Upper lobe of right lung (tissue), 1 donor: Measurements from ENCODE around the gene ATR. TPM values are rescaled to one million over a fixed set of nuclear protein-coding genes. Genes with fewer than 3 reads are reported as not detected.

Source experiments
- ATAC-seq: fragments of 200-7000 bp; cut with Tn5 transposase; one replicate; pipeline ENCODE4 v1.9.1; 2020; ENCODE audit warnings: mild to moderate bottlenecking, moderate library complexity
- DNase-seq: peaks from one replicate; pipeline ENCODE4 v3.0.0-alpha.2; 2020
- H3K27ac ChIP-seq: fragments of 200-600 bp; one replicate; pipeline ENCODE4 v1.8.0; 2022
- H3K27me3 ChIP-seq: fragments of 200-600 bp; one replicate; pipeline ENCODE4 v1.8.0; 2022; ENCODE audit warnings: mild to moderate bottlenecking
- H3K36me3 ChIP-seq: fragments of 200-600 bp; one replicate; pipeline ENCODE4 v1.8.0; 2022
- H3K4me1 ChIP-seq: fragments of 200-600 bp; one replicate; pipeline ENCODE4 v1.8.0; 2022
- H3K4me3 ChIP-seq: fragments of 200-600 bp; one replicate; pipeline ENCODE4 v1.8.0; 2022; ENCODE audit warnings: mild to moderate bottlenecking
- H3K9me3 ChIP-seq: fragments of 200-600 bp; one replicate; pipeline ENCODE4 v1.8.0; 2022
- CTCF ChIP-seq: fragments of 200-600 bp; IDR thresholded peaks from one replicate; pipeline ENCODE4 v1.8.0; 2022; ENCODE audit warnings: antibody characterized with exemption
- intact Hi-C: fragments of 100-400 bp; cut with DNase I; formaldehyde crosslinking; loops from one replicate; pipeline ENCODE4 v1.11.0; 2022
- total RNA-seq: library from RNA; stranded (reverse); fragmentation: NEBNext Ultra II Directional; extraction: Animal tissue kit (Norgen Biotek cat#: 25700); gene quantifications from one replicate; pipeline ENCODE4 v1.2.1, GENCODE V29; 2021
- donor health status: DM: no; HTN: yes; CAD: no; lungs with severe emphysema.

The ATR gene
- total RNA-seq, 1 donor from 2014 or later: 23.0 TPM

DNA sequence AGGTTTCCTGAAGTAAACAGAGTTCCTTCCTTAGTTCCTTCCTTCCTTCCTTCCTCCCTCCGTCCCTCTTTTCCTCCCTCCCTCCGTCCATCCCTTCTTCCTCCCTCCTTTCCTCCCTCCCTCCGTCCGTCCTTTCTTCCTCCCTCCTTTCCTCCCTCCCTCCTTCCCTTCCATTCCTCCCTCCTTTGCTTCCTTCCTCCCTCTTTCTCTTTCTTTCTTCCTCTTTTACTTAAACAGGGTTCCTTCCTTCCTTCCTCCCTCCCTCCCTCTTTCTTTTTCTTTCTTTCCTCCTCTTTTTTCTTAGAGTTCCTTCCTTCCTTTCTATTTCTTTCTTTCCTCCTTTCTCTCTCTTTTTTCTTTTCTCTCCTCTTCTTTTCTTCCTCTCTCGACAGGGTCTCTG is 35.2 kb downstream of the ATR start:
- no peaks in the 10 kb centered on the region for H3K9me3 ChIP-seq
- DNase-seq (no peak), ATAC-seq (no peak)
- H3K27ac ChIP-seq: no peak overlapping the region
- H3K27me3 ChIP-seq: no peaks in the 10 kb centered on the region
- no peaks in the 10 kb centered on the region for H3K4me1 ChIP-seq
- no peak for TF ChIP-seq CTCF
- peaks cover 20% of the 10 kb centered on the region for H3K36me3 ChIP-seq
- intact Hi-C loops: no loop called here
- no peak overlapping the region for H3K4me3 ChIP-seq

- no peak for TF ChIP-seq CTCF
- Histone ChIP-seq H3K4me1 (no peaks in the 10 kb centered on the region), H3K36me3 (peaks cover 9% of the 10 kb centered on the region), H3K9me3 (no peaks in the 10 kb centered on the region), H3K27ac (no peak overlapping the region), H3K27me3 (no peaks in the 10 kb centered on the region), H3K4me3 (no peak overlapping the region)
- ATAC-seq (no peak), DNase-seq (no peak)
- intact Hi-C loops: no loop called here
These were observed 36.5 kb downstream of the ATR start for GRCh38 chr3:142542054-142542453.

GRCh38 chr3:142536519-142536918 is 42.0 kb downstream of the ATR start:
- intact Hi-C loops: no loop called here
- no peaks in the 10 kb centered on the region for H3K9me3 ChIP-seq
- no peak for ATAC-seq
- TF ChIP-seq CTCF: no peak
- no peak for DNase-seq
- H3K36me3 ChIP-seq: peaks cover 41% of the 10 kb centered on the region
- no peak overlapping the region for H3K4me3 ChIP-seq
- H3K27ac ChIP-seq: no peak overlapping the region
- H3K4me1 ChIP-seq: no peaks in the 10 kb centered on the region
- H3K27me3 ChIP-seq: no peaks in the 10 kb centered on the region

DNA sequence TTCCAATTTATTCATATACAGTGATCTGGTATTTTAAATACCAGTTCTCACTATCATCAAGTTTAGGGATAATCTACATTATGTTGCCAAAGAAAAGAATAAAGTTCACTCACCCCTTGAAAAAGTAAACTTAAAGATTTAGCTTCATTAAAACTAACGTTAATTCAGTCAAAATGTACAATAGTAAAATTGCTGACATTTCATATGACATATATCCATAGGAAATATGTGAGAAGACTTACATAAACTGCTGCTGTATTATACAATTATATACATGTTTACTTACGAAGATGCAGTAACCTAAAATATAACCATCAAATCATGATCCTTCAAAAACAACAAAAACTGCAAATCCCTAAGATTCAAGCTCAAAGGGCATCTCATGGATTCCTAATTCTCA is 44.0 kb downstream of the ATR start:
- no peaks in the 10 kb centered on the region for H3K9me3 ChIP-seq
- H3K27ac ChIP-seq: no peak overlapping the region
- no peak overlapping the region for H3K4me3 ChIP-seq
- intact Hi-C loops: no loop called here
- ATAC-seq: no peak
- TF ChIP-seq CTCF: no peak
- peaks cover 41% of the 10 kb centered on the region for H3K36me3 ChIP-seq
- no peaks in the 10 kb centered on the region for H3K4me1 ChIP-seq
- no peaks in the 10 kb centered on the region for H3K27me3 ChIP-seq
- no peak for DNase-seq

GRCh38 chr3:142530296-142530695 is 48.2 kb downstream of the ATR start:
- Histone ChIP-seq H3K27ac (no peak overlapping the region), H3K27me3 (no peaks in the 10 kb centered on the region), H3K4me3 (no peak overlapping the region), H3K9me3 (no peaks in the 10 kb centered on the region), H3K36me3 (peaks cover 34% of the 10 kb centered on the region), H3K4me1 (no peaks in the 10 kb centered on the region)
- intact Hi-C loops: no loop called here
- no peak for TF ChIP-seq CTCF
- ATAC-seq (no peak), DNase-seq (no peak)

DNA sequence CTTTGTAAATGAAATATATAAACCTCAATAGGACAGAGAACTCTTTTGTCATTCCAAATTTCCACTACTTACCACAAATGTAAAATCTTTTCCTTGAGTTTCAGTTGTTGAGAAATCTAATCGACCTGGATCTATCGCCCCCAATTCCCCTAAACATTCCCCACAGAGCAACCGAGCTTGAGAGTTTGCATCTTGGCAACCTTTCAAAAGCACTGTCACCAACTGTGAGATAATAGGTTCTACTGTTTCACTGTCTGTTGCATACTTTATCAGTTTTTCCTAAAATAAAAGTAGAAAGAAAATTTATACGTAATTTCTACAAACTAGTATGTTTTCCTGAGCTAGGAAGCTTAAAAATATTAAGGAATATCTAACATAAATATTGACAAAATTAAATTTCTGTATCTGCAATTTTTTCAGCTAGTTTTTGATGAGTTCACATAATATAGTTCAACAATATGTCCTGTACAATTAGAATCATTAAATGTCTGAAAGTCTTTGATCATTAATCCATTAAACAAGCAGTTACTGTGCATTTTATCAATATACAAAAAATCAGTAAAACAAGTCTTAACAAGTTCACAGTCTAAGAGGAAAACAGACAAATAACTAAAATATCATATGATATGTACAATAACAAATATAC is 54.5 kb downstream of the ATR start:
- Histone ChIP-seq H3K27ac (no peak overlapping the region), H3K4me1 (no peaks in the 10 kb centered on the region), H3K9me3 (no peaks in the 10 kb centered on the region), H3K4me3 (no peak overlapping the region), H3K27me3 (no peaks in the 10 kb centered on the region), H3K36me3 (peaks cover 20% of the 10 kb centered on the region)
- no peak for DNase-seq
- TF ChIP-seq CTCF: no peak
- no peak for ATAC-seq
- intact Hi-C loops: no loop called here
